Effector memory CD4-positive, alpha-beta T cell (primary cell): ENCODE measurements around the gene P2RY11.

Experiments
- DNase-seq, 3 donors: peaks; one replicate each; pipeline ENCODE4 v3.0.0-alpha.2; 2020
- H3K27ac ChIP-seq: 2 replicates; pipeline ENCODE4 v1.7.0; 2013; ENCODE audit warnings: mild to moderate bottlenecking, low read length, moderate library complexity; ENCODE audit not compliant: insufficient read depth, poor library complexity, severe bottlenecking
- H3K27me3 ChIP-seq: replicated peaks from 2 replicates; pipeline ENCODE4 v1.7.0; 2013; ENCODE audit warnings: mild to moderate bottlenecking, low read length; ENCODE audit not compliant: insufficient read depth, control insufficient read depth, poor library complexity, severe bottlenecking
- H3K36me3 ChIP-seq: 2 replicates; pipeline ENCODE4 v1.7.0; 2013; ENCODE audit warnings: mild to moderate bottlenecking, low read length, moderate library complexity; ENCODE audit not compliant: control insufficient read depth, insufficient read depth
- H3K4me1 ChIP-seq: 2 replicates; pipeline ENCODE4 v1.7.0; 2013; ENCODE audit warnings: low read length, mild to moderate bottlenecking; ENCODE audit not compliant: control insufficient read depth, insufficient read depth, poor library complexity, severe bottlenecking
- H3K4me3 ChIP-seq: 2 replicates; pipeline ENCODE4 v1.7.0; 2013; ENCODE audit warnings: low read length, low read depth, mild to moderate bottlenecking; ENCODE audit not compliant: insufficient read depth, poor library complexity, severe bottlenecking
- H3K9me3 ChIP-seq: 2 replicates; pipeline ENCODE4 v1.7.0; 2013; ENCODE audit warnings: mild to moderate bottlenecking, low read length, moderate library complexity; ENCODE audit not compliant: control insufficient read depth

The P2RY11 gene

DNA sequence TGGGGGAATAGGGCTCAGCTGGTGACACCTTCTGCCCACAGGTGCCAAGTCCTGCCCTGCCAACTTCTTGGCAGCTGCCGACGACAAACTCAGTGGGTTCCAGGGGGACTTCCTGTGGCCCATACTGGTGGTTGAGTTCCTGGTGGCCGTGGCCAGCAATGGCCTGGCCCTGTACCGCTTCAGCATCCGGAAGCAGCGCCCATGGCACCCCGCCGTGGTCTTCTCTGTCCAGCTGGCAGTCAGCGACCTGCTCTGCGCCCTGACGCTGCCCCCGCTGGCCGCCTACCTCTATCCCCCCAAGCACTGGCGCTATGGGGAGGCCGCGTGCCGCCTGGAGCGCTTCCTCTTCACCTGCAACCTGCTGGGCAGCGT lies 2.1 kb downstream of the P2RY11 start:
- Histone ChIP-seq H3K4me3 (no peak overlapping the region), H3K36me3 (peaks cover 69% of the 10 kb centered on the region), H3K27ac (peak overlapping the region; percentile 64), H3K4me1 (peaks cover 35% of the 10 kb centered on the region), H3K27me3 (no peaks in the 10 kb centered on the region), H3K9me3 (no peaks in the 10 kb centered on the region)
- DNase-seq = no peak

DNA sequence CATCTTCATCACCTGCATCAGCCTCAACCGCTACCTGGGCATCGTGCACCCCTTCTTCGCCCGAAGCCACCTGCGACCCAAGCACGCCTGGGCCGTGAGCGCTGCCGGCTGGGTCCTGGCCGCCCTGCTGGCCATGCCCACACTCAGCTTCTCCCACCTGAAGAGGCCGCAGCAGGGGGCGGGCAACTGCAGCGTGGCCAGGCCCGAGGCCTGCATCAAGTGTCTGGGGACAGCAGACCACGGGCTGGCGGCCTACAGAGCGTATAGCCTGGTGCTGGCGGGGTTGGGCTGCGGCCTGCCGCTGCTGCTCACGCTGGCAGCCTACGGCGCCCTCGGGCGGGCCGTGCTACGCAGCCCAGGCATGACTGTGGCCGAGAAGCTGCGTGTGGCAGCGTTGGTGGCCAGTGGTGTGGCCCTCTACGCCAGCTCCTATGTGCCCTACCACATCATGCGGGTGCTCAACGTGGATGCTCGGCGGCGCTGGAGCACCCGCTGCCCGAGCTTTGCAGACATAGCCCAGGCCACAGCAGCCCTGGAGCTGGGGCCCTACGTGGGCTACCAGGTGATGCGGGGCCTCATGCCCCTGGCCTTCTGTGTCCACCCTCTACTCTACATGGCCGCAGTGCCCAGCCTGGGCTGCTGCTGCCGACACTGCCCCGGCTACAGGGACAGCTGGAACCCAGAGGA lies 2.6 kb downstream of the P2RY11 start:
- no peak overlapping the region for H3K27ac ChIP-seq
- peaks cover 40% of the 10 kb centered on the region for H3K4me1 ChIP-seq
- no peaks in the 10 kb centered on the region for H3K27me3 ChIP-seq
- no peaks in the 10 kb centered on the region for H3K9me3 ChIP-seq
- H3K36me3 ChIP-seq = peaks cover 65% of the 10 kb centered on the region
- DNase-seq = no peak
- no peak overlapping the region for H3K4me3 ChIP-seq

DNA sequence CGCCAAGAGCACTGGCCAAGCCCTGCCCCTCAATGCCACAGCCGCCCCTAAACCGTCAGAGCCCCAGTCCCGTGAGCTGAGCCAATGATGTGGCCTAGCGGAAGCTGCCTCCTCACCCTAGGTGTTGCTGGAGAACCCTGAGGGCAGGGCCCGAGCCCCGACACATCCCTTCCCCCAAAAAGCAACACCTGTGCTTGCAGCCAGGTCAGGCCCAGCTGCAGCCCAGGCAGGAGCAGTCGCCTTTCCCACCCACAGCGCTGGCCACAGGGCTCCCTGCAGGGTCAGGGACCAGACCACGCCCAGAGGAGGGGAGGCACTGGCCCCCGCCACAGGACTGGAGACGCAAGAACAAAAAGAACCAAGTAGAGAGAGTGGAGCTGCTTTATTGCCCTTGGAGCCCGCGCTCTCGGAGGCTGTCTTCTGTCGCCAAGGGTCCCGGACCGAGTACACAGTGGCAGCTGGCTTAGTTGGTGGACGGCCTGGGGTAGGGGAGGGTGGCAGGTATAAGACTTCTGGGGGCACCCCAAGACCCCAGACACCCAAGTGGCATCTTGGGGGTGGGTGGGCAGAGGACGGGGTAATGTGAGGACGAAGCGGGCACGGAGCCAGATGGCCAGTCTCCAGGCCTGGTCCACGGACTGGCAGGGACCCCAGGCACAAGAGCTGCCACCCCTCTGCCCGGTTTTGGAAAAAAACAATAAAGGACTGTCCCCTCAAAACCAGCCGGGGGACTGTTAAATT lies 3.3 kb downstream of the P2RY11 start:
- Histone ChIP-seq H3K9me3 (no peaks in the 10 kb centered on the region), H3K27me3 (no peaks in the 10 kb centered on the region), H3K4me3 (no peak overlapping the region), H3K4me1 (peaks cover 43% of the 10 kb centered on the region), H3K36me3 (peaks cover 58% of the 10 kb centered on the region), H3K27ac (no peak overlapping the region)
- no peak for DNase-seq

DNA sequence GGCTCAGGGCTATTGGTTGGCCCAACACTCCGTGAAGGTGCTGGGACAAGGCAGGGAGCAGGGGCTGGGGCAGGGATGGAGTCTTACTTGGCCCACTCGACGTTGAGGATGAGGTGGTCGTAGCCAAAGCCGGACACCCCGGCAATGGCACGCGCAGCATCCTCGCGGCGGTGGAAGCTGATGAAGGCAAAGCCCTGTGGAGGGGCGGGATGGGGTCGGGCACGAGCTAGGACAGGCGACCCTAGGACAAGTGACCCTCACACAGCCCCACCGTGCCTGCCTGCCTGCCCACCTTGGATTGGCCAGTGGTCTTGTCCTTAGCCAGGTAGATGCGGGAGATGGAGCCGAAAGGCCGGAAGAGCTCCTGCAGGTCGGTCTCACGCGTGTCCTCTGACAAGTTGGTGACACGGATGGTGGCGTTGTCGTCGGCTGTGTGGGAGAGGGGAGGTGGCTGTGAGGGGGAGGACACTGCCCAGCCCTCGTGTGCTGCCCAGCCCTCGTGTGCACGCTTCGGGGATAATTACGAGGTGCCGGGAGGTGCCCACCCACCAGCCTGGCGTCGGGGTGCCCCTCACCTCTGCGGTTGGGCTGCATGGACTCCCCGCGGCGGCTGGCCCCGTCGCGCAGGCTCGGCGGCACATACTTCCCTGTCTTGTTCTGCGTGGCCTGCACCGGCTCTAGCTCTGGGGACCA lies 4.0 kb downstream of the P2RY11 start:
- no peak overlapping the region for H3K4me3 ChIP-seq
- no peak for DNase-seq
- H3K27ac ChIP-seq = no peak overlapping the region
- H3K9me3 ChIP-seq = no peaks in the 10 kb centered on the region
- H3K4me1 ChIP-seq = peaks cover 43% of the 10 kb centered on the region
- no peaks in the 10 kb centered on the region for H3K27me3 ChIP-seq
- H3K36me3 ChIP-seq = peaks cover 51% of the 10 kb centered on the region

DNA sequence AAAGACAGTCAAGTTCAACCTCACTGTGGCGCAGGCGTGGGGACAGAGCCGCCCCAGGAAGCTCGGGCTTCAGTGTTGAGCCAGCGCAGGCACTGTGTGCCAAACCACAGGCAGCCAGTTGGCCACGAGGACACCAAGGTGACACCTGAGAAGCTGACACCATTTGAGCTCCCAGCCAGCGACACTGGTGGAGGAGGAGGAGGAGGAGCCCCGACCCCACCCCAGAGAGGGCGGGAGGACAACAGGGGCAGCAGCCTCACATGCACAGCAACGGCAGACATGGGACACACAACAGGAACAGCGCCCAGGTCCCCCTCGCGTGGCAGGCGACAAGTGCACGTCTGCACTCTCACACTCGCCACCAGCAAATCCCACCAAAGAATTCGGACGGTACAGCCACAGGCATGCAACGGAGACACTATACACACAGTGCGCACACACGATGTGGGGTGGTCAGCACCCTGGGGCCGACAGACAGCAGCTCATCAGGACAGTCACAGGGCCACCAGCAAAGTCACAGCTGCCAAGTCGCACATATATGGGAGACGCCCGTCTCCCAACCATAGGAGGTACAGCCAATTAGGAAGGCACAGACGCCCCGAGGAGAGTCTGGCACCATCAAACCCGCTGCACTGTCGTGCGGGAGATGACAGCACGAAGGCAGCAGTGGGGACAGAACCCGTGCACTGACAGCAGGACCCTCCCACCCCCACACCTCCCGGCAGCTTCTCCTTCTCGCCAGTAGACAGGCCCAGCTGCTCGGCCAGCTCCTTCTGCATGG lies 4.8 kb downstream of the P2RY11 start:
- H3K4me1 ChIP-seq = peaks cover 36% of the 10 kb centered on the region
- no peak for DNase-seq
- H3K9me3 ChIP-seq = no peaks in the 10 kb centered on the region
- no peak overlapping the region for H3K27ac ChIP-seq
- peaks cover 43% of the 10 kb centered on the region for H3K36me3 ChIP-seq
- no peaks in the 10 kb centered on the region for H3K27me3 ChIP-seq
- H3K4me3 ChIP-seq = no peak overlapping the region

DNA sequence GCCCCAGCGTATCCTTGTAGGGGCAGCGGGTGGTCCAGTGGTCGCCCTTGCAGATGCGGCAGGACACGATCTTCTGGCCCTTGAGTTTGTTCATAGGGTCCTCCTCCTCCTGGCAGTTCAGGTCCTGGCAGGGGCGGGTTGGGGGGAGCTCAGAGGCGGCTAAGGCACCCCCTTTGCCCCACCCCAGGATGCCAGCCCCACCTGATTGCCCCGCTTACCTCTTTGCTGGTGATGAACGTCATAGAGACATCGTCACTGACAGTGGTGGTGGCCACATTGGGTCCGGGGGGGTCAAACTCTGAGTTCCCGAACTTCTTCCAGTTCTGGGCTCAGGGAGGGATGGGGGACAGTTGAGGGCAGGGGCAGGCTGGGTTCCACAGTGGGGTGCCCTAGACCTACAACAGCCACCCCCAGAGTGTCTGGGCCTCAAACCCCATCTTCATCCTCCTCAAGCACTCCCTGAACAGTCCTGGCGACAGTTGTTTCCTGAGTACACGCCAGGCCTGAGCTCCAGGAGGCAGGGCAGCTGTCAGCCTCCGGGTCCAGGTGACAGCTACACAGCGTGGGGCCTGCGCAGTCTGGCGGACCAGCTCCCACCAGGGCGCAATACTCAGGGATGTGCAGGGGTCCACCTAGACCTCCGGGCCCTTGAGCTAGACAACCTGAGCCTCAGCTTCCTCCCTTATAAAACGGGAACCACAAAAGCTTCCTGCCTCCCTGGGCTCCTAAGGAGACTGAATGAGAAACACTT lies 5.5 kb downstream of the P2RY11 start:
- DNase-seq = no peak
- Histone ChIP-seq H3K36me3 (peaks cover 41% of the 10 kb centered on the region), H3K4me3 (no peak overlapping the region), H3K27ac (no peak overlapping the region), H3K9me3 (no peaks in the 10 kb centered on the region), H3K27me3 (no peaks in the 10 kb centered on the region), H3K4me1 (peaks cover 30% of the 10 kb centered on the region)

DNA sequence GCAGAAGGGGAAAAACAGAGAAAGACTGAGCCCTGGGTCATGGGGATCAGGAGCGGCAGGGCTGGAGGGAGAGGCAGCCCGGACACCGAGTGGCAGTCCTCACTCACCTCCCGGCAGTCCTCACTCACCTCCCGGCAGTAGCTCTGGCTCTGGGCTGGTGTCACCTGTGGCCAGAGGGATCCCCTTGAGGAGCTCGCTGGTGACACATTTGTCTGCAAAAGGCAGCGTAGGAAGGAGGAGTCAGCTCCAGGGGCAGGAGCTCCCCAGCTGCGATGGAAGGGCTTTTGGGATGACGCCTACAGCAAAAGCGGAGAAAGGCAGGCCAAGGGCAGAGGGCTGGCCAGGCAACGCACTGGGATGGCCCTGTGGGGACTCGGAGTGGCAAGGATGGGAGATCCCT lies 7.5 kb downstream of the P2RY11 start:
- peaks cover 14% of the 10 kb centered on the region for H3K4me1 ChIP-seq
- H3K27ac ChIP-seq = peak overlapping the region; percentile 70
- H3K4me3 ChIP-seq = peak overlapping the region; percentile 85
- no peaks in the 10 kb centered on the region for H3K27me3 ChIP-seq
- H3K36me3 ChIP-seq = peaks cover 37% of the 10 kb centered on the region
- no peak for DNase-seq
- H3K9me3 ChIP-seq = no peaks in the 10 kb centered on the region

DNA sequence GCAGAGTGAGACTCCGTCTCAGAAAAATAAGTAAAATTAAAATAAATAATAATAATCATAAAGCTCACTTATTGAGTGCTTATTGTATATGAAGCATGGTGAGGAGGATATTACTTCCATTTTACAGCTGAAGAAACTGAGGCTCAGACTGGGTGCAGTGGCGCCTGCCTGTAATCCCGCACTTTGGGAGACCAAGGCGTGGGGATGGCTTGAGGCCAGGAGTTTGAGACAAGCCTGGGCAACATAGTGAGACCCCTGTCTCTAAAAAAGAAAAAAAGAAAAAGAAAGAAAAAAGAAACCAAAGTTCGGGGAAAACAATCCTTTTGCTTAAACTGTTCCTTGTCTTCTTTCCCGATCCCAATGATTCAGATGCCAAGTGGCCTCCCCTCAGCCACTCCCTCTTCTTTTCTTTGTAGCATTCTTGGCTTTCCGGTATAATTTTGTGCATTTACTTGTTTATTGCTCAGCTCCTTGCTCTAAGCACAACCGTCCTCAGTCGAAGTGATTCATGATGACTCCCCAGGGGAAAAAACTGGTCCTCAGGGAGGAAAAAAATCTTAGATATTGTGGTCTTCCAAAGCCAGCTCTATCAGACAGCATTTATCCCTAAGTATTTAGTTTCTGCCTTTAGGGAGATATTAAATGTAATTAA lies 9.2 kb downstream of the P2RY11 start:
- peaks cover 14% of the 10 kb centered on the region for H3K4me1 ChIP-seq
- no peak overlapping the region for H3K27ac ChIP-seq
- no peaks in the 10 kb centered on the region for H3K27me3 ChIP-seq
- no peak for DNase-seq
- no peaks in the 10 kb centered on the region for H3K9me3 ChIP-seq
- H3K4me3 ChIP-seq = no peak overlapping the region
- H3K36me3 ChIP-seq = peaks cover 22% of the 10 kb centered on the region

DNA sequence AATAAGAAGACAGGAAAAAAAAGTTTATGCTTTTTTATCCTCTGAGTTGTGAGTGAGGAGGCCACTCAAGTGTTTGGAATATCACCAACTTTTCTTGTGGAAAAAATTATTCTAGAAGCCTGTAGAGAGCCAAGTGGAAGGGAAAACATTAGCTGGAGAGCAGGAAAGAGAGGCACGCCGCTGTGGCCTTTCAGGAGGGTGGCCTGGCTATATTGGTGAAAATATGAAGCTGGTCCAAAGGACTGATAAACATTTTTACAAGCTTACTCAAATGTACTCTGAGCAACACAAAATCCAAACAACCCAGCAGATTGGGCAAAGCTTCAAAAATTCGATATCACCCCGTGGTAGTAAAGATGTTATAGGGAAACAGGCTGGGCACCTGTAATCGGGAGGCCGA lies 10.6 kb downstream of the P2RY11 start:
- DNase-seq = no peak
- Histone ChIP-seq H3K36me3 (peaks cover 8% of the 10 kb centered on the region), H3K9me3 (no peaks in the 10 kb centered on the region), H3K27me3 (no peaks in the 10 kb centered on the region), H3K4me3 (no peak overlapping the region), H3K27ac (no peak overlapping the region), H3K4me1 (peaks cover 14% of the 10 kb centered on the region)
